ENCODE data around the gene SCUBE2. TPM values are rescaled to one million over a fixed set of nuclear protein-coding genes. Genes with fewer than 3 reads are reported as not detected.

The SCUBE2 gene
- total RNA-seq, 3 donors from 2014 or later (not counting 1 experiment from before 2014, with no cell fraction given), result not detected

- 96% methylated on average over 2 of the region's 3 CpGs for WGBS (ENCODE audit: insufficient coverage)
Observed at GRCh38 chr11:9109858-9110731, 18.7 kb upstream of the SCUBE2 start.

DNA sequence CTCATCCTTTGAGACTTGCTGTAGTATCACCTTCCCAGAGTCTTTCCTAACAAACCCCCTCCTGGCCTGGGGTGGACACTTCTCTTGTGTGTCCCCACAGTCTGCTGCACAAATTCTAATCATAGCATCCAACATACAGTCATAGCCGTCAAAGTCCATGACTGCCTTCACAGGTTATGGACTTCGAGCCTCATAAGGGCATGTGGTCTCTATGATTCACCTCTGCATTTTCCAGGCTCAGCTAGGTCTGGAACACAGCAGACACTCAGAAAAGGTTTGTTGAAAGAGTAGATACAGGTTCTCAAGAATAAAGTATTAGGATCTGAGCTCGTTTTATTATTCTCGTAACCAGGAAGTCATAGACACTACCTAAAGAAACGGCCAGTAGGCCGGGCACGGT, 13.2 kb upstream of the SCUBE2 start:
- Mint-ChIP-seq H3K4me3 (no peak overlapping the region), H3K4me1 (no peaks in the 10 kb centered on the region), H3K27me3 (ENCODE audit: low read depth in 2 of 2) (peaks cover 15 to 21% of the 10 kb centered on the region in 2 donors), H3K9me3 (no peaks in the 10 kb centered on the region), H3K36me3 (no peaks in the 10 kb centered on the region), H3K27ac (no peak overlapping the region)
- Histone ChIP-seq H3K27me3 (ENCODE audit: control insufficient read depth, insufficient read depth, low read length) (no peaks in the 10 kb centered on the region), H3K36me3 (ENCODE audit: control insufficient read depth, insufficient read depth, low read length) (no peaks in the 10 kb centered on the region), H3K4me1 (ENCODE audit: control insufficient read depth, insufficient read depth, low read length) (no peaks in the 10 kb centered on the region), H3K4me3 (ENCODE audit: low read length) (no peak overlapping the region), H3K9me3 (ENCODE audit: control insufficient read depth, insufficient read depth, low read length) (no peaks in the 10 kb centered on the region), H3K27ac (ENCODE audit: low read length) (no peak overlapping the region)
- TF ChIP-seq CTCF (IDR thresholded peaks at IDR 0.05), result no peak
- no peak for DNase-seq
- 94% methylated on average over 7 of the region's 7 CpGs for WGBS (ENCODE audit: insufficient coverage)
- no peak for ATAC-seq
- intact Hi-C loops (cut with micrococcal nuclease), result no loop called here

More at GRCh38 chr11:9109858-9110731, 18.7 kb upstream of the SCUBE2 start:
- no peaks in the 10 kb centered on the region for H3K27me3 ChIP-seq (ENCODE audit: control insufficient read depth, insufficient read depth, low read length)
- TF ChIP-seq CTCF (IDR thresholded peaks at IDR 0.05), result no peak
- Mint-ChIP-seq H3K36me3 (no peaks in the 10 kb centered on the region), H3K27ac (no peak overlapping the region), H3K4me1 (no peaks in the 10 kb centered on the region), H3K9me3 (peaks cover 0 to 2% of the 10 kb centered on the region in 2 donors), H3K4me3 (no peak overlapping the region), H3K27me3 (ENCODE audit: low read depth in 2 of 2) (peaks cover 3 to 14% of the 10 kb centered on the region in 2 donors)
- intact Hi-C loops (cut with micrococcal nuclease), result no loop called here
- H3K9me3 ChIP-seq (ENCODE audit: control insufficient read depth, insufficient read depth, low read length), result no peaks in the 10 kb centered on the region
- no peaks in the 10 kb centered on the region for H3K36me3 ChIP-seq (ENCODE audit: control insufficient read depth, insufficient read depth, low read length)
- DNase-seq, result no peak
- H3K4me3 ChIP-seq (ENCODE audit: low read length), result no peak overlapping the region
- H3K27ac ChIP-seq (ENCODE audit: low read length), result no peak overlapping the region
- H3K4me1 ChIP-seq (ENCODE audit: control insufficient read depth, insufficient read depth, low read length), result no peaks in the 10 kb centered on the region
- no peak for ATAC-seq

DNA sequence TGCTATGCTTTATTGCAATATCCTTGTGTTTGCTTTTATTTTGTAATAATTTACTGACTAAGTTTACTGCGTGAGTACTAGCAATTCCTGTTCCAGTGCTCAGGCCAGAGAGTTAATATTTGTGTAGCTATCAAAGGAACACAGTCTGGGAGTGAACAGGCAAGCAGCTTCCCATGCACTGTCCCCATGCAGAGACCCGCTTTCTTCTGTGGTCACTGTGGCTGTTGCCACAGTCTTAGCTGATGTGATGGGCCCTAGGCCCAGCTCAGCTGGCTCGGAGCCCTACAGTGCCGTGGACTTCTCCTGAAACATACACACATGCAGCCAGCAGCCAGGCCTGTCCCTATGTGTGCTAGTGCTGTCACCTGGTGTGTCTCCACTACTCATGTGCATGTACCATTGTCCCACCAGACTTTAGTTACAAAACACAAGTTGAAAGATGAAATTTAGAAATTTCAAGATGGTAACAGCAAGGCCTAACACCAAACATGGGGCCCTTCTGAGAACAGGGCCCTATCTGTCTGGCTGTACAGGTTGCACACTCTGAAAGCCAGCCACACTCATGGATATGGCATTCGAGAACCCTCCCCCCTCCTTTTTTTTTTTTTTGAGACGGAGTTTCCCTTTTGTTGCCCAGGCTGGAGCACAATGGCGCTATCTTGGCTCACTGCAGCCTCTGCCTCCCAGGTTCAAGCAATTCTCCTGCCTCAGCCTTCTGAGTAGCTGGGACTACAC, 12.3 kb upstream of the SCUBE2 start:
- Mint-ChIP-seq H3K9me3 (no peaks in the 10 kb centered on the region), H3K27me3 (ENCODE audit: low read depth in 2 of 2) (peaks cover 16 to 21% of the 10 kb centered on the region in 2 donors), H3K27ac (no peak overlapping the region), H3K36me3 (no peaks in the 10 kb centered on the region), H3K4me1 (no peaks in the 10 kb centered on the region), H3K4me3 (no peak overlapping the region)
- intact Hi-C loops (cut with micrococcal nuclease), result no loop called here
- Histone ChIP-seq H3K4me3 (ENCODE audit: low read length) (no peak overlapping the region), H3K27me3 (ENCODE audit: control insufficient read depth, insufficient read depth, low read length) (no peaks in the 10 kb centered on the region), H3K27ac (ENCODE audit: low read length) (no peak overlapping the region), H3K9me3 (ENCODE audit: control insufficient read depth, insufficient read depth, low read length) (no peaks in the 10 kb centered on the region), H3K4me1 (ENCODE audit: control insufficient read depth, insufficient read depth, low read length) (no peaks in the 10 kb centered on the region), H3K36me3 (ENCODE audit: control insufficient read depth, insufficient read depth, low read length) (no peaks in the 10 kb centered on the region)
- no peak for TF ChIP-seq CTCF (IDR thresholded peaks at IDR 0.05)
- ATAC-seq, result no peak
- WGBS (ENCODE audit: insufficient coverage), result 92% methylated on average over 7 of the region's 7 CpGs
- DNase-seq, result no peak

All from natural killer cell (primary cell).